GM21528 (cell line): ENCODE data around the gene JUN.

Experiments
- ATAC-seq: cut with Tn5 transposase; IDR thresholded peaks from one replicate; pipeline ENCODE4 v1.9.1; 2021; ENCODE audit warnings: mild to moderate bottlenecking, moderate library complexity; ENCODE audit not compliant: unreplicated experiment, low FRiP score

The JUN gene

DNA sequence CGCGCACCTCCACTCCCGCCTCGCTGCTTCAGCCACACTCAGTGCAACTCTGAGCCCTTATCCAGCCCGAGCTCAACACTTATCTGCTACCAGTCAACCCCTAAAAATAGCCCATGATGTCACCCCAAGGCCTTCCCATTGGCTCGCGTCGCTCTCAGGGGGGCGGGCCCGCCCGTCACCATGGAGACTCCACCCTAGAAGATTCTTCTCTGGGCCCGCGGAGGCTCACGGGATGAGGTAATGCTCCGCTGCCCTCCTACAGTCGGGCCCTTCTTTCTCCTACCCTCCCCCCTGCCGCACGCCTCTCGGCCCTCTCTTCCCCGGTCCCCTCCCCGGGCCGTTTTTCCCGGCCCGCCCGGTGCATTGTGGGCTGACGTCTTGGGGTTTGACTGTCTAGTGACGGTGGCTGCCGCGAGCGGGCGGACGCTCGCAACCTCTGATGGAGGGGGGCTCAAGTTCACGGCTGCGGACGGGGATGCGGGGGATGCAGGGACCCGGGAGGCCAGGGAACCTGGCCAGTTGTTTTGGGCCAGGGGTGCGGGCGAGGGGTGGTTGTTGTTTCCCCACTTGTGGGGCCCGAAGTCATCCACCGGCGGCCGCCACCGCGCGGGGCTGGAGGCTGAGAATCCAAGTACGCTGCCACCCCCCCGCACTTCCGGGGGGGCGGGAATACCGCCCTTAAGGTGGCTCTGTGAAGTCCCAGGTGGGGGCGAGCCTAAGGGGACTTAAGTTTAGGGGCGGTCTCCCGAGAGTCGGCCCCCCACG is at the start of gene JUN:
Gene JUN, minus strand, starts transcription at position 55 of the 765 bp plus-strand sequence. CDS start 977 bp downstream, outside the sequence.
- peak; percentile 81 for ATAC-seq

DNA sequence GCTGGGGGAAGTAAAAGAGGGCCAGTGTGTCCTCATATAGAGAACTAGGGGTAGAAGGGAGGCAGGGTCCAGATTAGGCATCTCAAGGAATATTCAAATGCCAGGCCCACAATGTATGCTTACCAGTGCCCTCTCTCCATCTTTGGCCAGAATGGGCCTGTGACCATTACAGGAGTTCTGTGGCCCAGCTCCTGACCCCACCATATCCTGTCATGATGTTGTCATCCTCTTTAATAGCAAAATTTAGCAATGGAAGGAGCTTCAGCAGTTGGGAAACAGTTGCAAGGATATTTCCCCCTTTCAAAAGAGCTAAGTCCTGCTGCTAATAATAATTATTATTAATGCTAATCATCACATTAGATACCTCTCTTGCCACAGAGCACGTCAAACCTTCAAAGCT is 49.3 kb upstream of the JUN start:
- no peak for ATAC-seq

DNA sequence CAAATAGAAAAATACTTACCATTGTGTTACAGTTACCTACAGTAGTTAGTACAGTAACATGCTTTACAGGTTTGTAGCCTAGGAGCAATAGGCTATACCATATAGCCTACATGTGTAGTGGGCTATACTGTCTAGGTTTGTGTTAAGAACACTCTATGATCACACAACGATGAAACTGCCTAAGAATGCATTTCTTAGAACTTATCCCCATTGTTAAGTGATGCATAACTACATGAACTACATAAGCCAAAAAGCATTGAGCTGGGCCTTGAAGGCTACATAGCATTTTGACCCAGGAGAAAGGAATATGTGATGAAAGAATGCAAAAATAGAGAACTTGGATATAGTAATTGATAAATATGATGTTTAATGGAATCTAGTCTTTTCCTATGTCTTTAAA is 46.4 kb upstream of the JUN start:
- ATAC-seq = no peak

DNA sequence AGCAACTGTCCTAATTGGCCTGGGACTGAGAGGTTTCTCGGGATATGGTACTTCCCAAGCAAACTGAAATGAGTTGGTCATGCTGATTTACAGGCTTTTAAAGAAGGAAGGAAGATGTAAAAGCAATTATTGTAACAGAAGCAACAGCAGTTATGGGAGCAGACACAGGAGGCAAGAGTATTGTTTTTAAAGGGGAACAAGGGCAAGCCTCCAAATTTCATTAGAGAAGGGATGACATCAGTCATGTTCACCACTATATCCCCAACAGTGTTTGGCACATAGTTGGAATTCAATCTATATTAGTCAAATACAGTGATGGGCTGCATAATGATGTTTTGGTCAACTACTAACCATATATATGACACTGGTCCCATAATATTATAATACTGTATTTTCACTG is 46.0 kb upstream of the JUN start:
- no peak for ATAC-seq

DNA sequence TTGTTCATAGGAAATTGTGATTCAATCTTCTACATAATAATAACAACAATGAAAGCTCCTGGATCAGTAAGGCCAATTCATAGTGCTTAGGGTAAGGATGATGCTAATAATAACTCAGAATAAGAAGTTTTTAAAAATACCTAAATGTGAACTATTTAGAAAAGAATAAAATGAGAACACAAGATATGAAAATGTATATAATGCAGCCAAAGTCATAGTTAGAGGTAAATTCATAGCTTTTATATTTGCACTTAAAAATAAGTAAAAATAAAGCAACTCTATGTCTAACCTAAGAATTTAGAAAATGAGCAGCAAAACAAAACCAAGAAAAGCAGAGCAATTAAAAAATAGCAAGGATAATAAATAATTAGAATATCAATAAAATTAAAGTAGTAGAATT is 43.5 kb upstream of the JUN start:
- no peak for ATAC-seq

DNA sequence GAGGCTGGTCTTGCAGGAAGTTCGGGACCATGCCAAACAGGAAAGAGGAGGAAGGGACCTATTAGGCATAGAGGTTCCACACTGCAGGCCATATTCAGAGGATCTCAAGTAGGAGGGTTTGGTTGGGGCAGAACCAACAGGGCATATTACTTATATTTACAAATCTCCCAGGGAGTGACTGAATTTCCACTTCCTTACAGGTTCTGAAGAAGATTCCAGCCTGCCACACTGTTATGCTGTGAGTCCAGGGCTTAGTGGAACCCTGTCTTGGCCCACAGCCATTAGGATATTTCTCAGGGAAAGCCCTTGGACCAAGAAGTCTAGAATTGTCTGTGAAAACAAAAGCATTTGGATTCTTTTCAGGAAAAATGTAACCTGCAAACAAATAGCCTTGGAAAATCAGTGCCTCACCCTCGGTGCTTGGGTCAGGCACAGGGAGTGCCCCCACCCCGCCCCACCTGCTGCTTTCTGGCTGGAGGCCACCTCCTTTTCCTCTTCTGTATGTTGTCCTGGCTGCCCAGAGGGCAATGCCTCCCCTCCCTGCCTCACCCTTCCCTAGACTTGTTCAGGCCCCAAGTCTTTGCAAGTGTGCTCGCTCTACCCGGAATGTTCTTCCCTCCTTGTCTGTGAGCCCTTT is 41.0 kb upstream of the JUN start:
- ATAC-seq = no peak

DNA sequence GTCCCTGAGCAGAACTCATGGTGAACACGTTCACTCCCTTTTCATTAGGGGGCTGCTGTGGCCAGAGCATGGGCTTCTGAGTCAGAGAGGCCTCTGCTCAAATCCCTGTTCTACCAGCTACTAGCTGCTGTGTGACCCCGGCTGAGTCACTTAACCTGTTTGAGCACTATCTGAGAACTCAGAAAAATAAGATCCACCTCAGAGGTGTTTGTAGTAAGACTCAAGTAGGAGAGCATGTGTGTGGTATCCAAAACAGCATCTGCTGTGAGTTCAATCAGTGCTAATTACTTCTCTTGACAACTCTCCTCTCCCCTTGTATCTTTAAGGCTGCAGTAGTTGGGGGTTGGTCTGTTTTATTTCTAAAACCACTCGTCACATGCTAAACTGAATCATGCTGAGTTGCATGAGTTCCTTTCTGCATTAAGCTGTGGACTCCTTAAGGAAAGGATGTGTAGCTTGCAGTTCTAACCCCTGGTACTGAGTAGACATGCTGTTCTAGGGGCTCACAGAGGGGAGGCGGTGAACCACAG is 39.7 kb upstream of the JUN start:
- no peak for ATAC-seq

DNA sequence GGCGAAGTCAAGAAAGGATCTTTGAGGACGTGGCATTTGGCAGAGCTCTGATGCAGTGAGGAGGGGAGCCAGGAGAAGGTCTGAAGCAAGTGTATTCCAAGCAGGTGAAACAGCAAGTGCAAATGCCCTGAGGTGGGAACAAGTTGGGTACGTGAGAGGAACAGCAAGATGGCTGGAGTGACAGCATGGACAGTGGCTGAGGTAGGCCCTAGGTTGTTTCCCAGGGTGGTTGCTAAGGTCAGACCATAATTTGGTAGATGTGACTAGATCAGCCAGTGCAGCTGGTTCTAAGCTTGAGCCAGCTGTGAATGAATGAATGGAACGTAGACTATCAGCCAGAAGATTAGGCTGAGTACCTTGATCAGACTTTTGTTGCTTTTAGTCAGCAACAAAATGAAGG is 37.5 kb upstream of the JUN start:
- ATAC-seq = no peak

DNA sequence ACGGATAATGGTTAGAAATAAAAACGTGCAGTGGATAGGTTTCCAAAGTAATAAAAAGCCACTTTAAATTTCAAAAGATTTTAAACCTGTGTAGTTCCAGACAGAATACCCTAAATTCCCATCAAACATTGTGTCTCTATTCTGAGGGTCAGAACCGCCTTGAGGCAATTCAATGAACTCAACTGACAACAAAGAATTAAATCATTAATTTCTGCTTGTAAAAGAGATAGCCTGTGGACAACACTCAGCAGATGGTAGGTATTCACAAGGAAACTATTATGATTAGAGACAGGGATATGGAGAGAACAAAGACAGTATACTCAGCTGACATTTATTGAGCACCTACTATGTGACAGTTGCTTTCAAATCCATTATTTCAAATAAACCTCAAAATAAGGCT is 35.1 kb upstream of the JUN start:
- ATAC-seq = no peak

DNA sequence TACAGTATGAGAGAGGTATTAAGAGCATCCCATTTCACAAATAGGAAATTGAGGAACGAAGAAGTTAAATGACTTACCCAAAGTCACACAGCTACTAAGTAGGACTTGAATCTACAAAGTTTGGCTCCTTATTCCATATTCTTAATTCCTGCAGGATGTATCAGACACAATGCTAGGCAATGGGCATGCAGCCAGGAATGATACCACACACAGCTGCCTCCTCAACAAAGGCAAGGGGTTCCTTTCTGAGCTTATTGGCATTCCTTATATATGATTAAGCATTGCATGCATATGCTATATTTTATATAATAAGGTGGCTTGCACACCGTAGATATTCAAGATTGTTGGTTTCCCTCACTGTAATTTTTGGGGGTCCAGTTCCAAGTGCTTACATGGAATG is 34.2 kb upstream of the JUN start:
- ATAC-seq = no peak

DNA sequence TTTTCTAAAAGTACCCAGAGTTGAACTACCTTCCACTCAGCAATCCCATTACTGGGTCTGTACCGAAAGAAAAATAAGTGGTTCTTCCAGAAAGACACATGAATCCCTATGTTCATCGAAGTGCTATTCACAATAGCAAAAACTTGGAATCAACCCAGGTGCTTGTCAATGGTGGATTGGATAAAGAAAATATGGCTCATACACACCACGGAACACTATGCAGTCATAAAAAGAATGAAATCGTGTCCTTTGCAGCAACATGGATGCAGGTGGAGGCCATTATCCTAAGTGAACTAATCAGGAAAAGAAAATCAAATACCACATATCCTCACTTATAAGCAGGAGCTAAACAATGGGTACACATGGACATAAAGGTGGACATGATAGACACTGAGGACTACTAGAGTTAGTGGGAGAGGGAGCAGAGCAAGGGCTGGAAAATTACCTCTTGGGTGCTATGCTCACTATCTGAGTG is 32.9 kb upstream of the JUN start:
- ATAC-seq = no peak

DNA sequence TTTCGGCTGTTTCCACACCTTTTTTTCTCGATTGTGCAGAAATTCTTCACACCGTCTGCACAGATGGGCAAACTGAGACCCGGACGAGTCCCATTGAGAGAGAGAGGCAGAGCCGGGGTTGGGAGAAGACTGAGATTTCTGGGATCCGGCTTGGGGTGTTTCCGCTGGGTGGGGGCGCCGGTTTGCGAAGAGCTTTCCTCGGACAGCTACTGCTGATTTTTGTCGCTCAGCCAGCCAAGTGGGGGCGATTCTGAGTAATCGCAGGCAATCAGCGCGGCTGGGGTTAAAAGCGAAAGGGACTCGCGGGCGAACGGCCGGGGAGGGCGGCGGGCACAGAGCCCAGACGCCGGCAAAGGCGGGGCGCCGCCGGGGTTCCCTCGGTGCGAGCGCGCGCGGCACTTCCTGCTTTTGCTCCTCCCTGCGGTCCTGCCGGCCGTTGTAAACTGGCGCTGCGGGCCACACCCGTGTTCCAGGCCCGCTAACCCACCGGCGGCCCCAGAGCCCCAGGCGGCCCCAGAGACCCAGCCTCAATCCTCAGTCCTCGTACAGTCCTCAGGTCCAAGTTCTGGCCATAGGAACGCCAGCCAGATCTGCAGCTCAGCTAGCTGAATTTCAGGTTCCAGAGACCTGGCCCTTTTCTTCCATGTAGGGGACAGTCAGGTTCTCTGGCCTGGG is 32.4 kb upstream of the JUN start:
- ATAC-seq = peak; percentile 86

DNA sequence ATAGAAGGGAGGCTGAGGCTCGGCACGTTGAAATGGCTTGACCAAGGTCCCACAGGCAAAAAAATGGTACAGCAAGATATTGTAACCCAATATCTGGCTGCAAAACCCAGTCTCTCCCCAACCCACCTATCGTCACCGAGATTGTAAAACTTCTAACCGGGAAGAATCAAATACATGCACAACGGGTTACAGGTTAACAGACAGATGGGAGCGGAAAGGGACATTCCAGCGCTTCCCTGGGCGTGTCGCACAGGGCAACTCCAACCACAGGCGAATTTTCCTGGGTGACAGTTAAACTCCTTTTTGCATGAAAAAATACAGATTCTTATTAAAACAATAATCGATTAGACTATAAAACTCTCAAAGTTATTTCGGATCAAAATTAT is 31.8 kb upstream of the JUN start:
- peak; percentile 26 for ATAC-seq

DNA sequence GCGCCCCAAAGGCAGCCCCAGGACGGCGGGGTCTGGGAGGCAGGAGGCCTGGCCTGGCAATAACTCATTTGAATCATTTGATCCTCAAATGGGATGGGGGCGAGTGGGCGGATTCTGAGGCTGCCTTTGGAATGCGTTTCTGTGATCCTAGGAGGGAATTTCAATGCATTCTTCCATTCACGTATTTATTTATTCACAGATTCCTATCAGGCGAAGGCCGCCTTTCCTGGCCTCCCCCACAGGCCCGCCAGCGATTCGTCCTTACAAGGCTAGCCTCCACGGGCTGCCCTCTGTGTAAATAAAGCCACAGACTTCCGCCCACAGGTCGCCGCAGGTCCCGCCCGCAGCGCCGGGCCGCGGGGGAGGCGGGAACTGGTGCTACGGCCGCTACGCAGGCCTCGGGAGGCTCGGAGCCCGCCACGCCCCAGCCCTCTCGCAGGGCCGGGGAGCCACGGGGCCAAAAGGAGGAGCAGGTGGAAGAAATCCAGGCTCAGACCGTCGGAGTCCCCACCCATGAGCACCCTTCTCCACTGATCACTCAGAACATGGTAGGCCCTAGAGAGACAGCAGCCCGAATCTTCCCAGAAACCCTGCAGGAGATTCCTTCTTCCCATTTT is 31.3 kb upstream of the JUN start:
- ATAC-seq = peak; percentile 61

DNA sequence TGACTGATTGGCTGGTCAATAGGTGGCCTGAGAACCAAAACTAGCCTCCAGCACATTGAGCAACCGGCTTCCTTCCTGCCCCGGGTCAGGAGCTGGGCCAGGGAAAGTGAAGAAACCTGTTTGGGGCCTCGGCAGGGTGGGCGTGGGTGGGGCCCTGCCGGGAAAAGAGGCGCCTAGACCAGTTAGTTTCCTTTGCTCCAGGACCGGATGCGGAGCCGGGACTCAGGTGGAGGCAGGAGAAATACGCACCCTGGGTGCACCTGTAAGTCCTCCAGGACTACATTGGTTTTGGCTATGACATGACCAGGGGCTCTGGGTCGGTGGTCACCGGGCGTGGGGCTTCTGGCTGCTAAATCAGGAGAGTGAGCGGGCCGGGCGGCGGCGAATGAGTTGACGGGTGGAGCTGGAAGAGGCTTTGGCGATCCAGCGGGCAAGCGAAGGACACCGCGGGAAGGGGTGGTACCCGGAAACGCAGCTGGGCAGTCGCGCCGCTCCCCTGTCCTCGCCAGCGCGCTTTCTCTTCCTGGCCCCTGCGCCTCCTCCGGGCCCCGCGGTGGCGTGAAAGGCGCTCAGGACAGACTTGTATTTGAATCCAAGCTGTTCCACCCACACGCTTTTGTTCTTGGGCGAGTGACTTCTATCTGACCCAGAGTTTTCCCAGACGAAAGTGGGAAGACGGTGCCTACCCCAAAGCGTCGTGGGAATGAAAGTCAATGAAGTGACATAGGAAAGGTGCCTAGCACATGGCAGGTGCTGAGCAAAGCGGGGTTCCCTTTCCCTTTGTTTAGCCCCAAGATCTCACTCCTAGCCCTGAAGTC is 30.6 kb upstream of the JUN start:
- ATAC-seq = no peak

DNA sequence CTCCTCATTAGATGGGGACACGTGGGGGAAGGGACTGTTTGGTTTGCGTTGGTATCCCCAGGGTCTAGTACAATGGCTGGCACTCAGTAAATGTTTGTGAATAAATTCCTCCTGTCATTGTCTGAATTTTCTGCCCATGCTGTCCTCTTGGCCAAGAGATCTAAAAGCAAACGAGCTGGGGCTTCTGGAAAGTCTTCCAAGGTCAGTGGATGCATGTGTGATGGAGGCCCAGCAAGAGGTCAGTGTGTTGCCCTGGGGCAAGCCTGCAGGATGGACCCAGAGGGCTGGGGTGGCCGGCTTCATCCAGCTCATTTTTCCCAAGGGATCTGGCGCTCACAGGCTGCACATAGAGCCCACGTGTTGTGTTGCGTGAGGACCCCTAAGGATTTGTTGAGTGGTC is 30.0 kb upstream of the JUN start:
- no peak for ATAC-seq

DNA sequence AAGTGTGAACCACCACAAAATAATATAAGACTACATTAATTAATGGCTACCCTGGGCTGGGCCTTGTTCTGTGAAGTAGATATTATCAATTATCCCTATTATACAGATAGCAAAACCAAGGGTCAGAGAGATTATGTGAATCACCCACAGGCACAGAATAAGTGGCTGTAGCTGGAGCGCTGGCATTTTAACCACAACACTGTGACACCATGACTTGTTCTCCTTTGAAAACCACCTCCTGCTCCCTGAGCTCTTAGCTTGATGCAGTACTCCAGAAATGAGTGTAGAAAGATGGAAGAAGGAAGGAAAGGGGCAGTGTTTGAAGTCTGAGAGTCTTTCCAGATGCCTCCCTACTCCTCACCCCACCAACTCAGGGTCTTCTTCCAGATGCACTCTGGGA is 29.5 kb upstream of the JUN start:
- ATAC-seq = no peak

DNA sequence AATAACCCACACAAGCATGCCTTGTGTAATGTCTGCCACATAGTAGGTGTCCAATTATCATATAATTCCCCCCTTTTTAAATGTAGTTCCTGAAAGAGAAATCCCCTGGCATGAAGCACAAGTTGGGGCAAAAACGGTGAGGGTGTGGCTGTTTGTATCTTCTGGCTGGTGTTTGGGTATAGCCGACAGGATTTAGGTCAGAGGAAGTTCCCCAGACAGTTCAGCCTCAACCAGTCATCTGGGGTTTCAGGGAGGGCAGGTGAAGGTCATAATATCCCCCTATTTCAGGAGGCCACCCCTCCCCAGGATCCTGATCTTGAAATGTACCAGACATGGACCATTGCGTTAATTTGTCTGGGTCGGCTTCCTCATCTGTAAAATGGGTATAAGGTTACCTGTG is 29.1 kb upstream of the JUN start:
- no peak for ATAC-seq

DNA sequence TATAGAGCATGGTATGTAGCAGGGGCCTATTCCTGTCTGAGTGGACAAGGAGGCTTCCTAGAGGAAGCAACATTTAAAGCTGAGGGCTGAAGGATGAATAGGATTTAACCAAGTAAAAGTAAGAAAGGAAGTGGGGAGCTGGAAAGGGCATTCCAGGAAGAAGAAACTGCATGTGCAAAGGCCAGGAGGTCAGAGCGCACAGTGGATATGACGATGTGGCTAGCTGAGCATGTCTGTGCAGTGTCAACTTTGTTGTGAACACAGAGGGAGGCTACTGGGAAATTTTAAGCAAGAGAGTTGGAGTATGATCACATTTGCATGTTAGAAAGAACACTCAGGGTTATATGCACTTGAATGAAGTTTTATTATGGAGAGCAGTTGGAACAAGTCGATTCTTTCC is 28.6 kb upstream of the JUN start:
- no peak for ATAC-seq

DNA sequence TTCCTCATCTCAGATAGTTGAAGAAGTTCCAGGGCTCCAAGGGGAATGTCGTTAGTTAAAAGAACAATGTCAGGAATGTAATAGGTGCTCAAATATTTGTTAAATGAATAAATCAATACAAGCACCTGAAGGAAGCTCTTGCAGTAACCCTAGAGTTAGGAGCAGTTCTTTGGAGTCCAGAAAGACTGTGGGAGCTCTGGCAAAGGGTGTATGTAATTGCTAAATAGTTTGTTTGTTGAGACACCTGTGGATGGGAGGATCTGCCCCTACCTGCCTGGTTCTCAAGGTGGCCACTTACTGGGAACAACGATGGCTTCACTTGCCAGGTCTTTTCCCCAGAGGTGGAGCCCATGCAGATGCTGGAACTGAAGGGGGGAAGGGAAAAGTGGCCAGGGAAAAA is 27.5 kb upstream of the JUN start:
- ATAC-seq = no peak
